Measurements from ENCODE around the gene ANKRD24. TPM values are rescaled to one million over a fixed set of nuclear protein-coding genes. Genes with fewer than 3 reads are reported as not detected.

The ANKRD24 gene
- total and polyA plus RNA-seq, 2 experiments from 2014 or later, result 1.5 to 3.4 TPM

GRCh38 chr19:4196009-4196408 is 13.5 kb downstream of the ANKRD24 start:
- no peaks in the 10 kb centered on the region for H3K9me3 ChIP-seq (ENCODE audit: low read depth)
- no peak overlapping the region for H3K27ac ChIP-seq
- no peaks in the 10 kb centered on the region for H3K79me2 ChIP-seq
- TF ChIP-seq CTCF (IDR thresholded peaks at IDR 0.05; ENCODE audit: poor library complexity) (no peak), EZH2phosphoT487 (IDR thresholded peaks at IDR 0.05; ENCODE audit: low read depth, severe bottlenecking, unreplicated experiment) (no peak), EZH2 (IDR thresholded peaks at IDR 0.05; ENCODE audit: borderline replicate concordance) (no peak)
- H3K27me3 ChIP-seq, result peaks cover 49% of the 10 kb centered on the region
- H3K4me3 ChIP-seq, result no peak overlapping the region
- WGBS (ENCODE audit: low lambda C conversion rate, missing lambda C conversion rate), result 81% methylated on average over 8 of the region's 8 CpGs
- no peaks in the 10 kb centered on the region for H3K9me2 ChIP-seq (replicated peaks; ENCODE audit: insufficient read depth)
- no peak overlapping the region for H3K4me2 ChIP-seq
- H2AFZ ChIP-seq, result no peak overlapping the region
- no peak for DNase-seq (ENCODE audit: low spot score)
- peaks cover 4% of the 10 kb centered on the region for H3K4me1 ChIP-seq (ENCODE audit: insufficient read depth)
- no peaks in the 10 kb centered on the region for H4K20me1 ChIP-seq (ENCODE audit: insufficient read depth, poor library complexity, severe bottlenecking)
- H3K36me3 ChIP-seq (replicated peaks; ENCODE audit: insufficient read depth, low read depth), result no peaks in the 10 kb centered on the region

GRCh38 chr19:4196587-4197148 is 14.2 kb downstream of the ANKRD24 start:
- TF ChIP-seq EZH2phosphoT487 (IDR thresholded peaks at IDR 0.05; ENCODE audit: low read depth, severe bottlenecking, unreplicated experiment), result no peak
- 84% methylated on average over 22 of the region's 22 CpGs for WGBS (ENCODE audit: low lambda C conversion rate, missing lambda C conversion rate)

GRCh38 chr19:4197228-4197624 is 14.7 kb downstream of the ANKRD24 start:
- Histone ChIP-seq H3K9me3 (ENCODE audit: low read depth) (no peaks in the 10 kb centered on the region), H3K9me2 (replicated peaks; ENCODE audit: insufficient read depth) (no peaks in the 10 kb centered on the region), H3K27me3 (peaks cover 58% of the 10 kb centered on the region), H3K4me3 (no peak overlapping the region), H3K4me2 (no peak overlapping the region), H2AFZ (no peak overlapping the region), H3K36me3 (replicated peaks; ENCODE audit: insufficient read depth, low read depth) (no peaks in the 10 kb centered on the region), H3K27ac (no peak overlapping the region), H3K79me2 (no peaks in the 10 kb centered on the region), H4K20me1 (ENCODE audit: insufficient read depth, poor library complexity, severe bottlenecking) (no peaks in the 10 kb centered on the region), H3K4me1 (ENCODE audit: insufficient read depth) (peaks cover 4% of the 10 kb centered on the region)
- DNase-seq (ENCODE audit: low spot score), result no peak
- 91% methylated on average over 5 of the region's 5 CpGs for WGBS (ENCODE audit: low lambda C conversion rate, missing lambda C conversion rate)
- TF ChIP-seq CTCF (IDR thresholded peaks at IDR 0.05; ENCODE audit: poor library complexity) (no peak), EZH2 (IDR thresholded peaks at IDR 0.05; ENCODE audit: borderline replicate concordance) (no peak), EZH2phosphoT487 (IDR thresholded peaks at IDR 0.05; ENCODE audit: low read depth, severe bottlenecking, unreplicated experiment) (no peak)

More at GRCh38 chr19:4196587-4197148, 14.2 kb downstream of the ANKRD24 start:
- Histone ChIP-seq H3K9me3 (ENCODE audit: low read depth) (no peaks in the 10 kb centered on the region), H2AFZ (no peak overlapping the region), H3K79me2 (no peaks in the 10 kb centered on the region), H3K36me3 (replicated peaks; ENCODE audit: insufficient read depth, low read depth) (no peaks in the 10 kb centered on the region), H3K9me2 (replicated peaks; ENCODE audit: insufficient read depth) (no peaks in the 10 kb centered on the region), H3K27me3 (peaks cover 54% of the 10 kb centered on the region), H3K4me2 (no peak overlapping the region), H3K27ac (no peak overlapping the region), H3K4me3 (no peak overlapping the region), H4K20me1 (ENCODE audit: insufficient read depth, poor library complexity, severe bottlenecking) (no peaks in the 10 kb centered on the region), H3K4me1 (ENCODE audit: insufficient read depth) (peaks cover 4% of the 10 kb centered on the region)
- DNase-seq (ENCODE audit: low spot score), result no peak

- Histone ChIP-seq H2AFZ (no peak overlapping the region), H3K36me3 (replicated peaks; ENCODE audit: insufficient read depth, low read depth) (no peaks in the 10 kb centered on the region), H3K4me3 (no peak overlapping the region), H4K20me1 (ENCODE audit: insufficient read depth, poor library complexity, severe bottlenecking) (no peaks in the 10 kb centered on the region), H3K9me3 (ENCODE audit: low read depth) (no peaks in the 10 kb centered on the region), H3K27ac (no peak overlapping the region), H3K27me3 (peaks cover 58% of the 10 kb centered on the region), H3K79me2 (no peaks in the 10 kb centered on the region), H3K4me1 (ENCODE audit: insufficient read depth) (peaks cover 4% of the 10 kb centered on the region), H3K9me2 (replicated peaks; ENCODE audit: insufficient read depth) (no peaks in the 10 kb centered on the region), H3K4me2 (peak overlapping the region; percentile 69)
- WGBS (ENCODE audit: low lambda C conversion rate, missing lambda C conversion rate), result 29% methylated on average over 47 of the region's 70 CpGs
- TF ChIP-seq EZH2phosphoT487 (IDR thresholded peaks at IDR 0.05; ENCODE audit: low read depth, severe bottlenecking, unreplicated experiment) (no peak), EZH2 (IDR thresholded peaks at IDR 0.05; ENCODE audit: borderline replicate concordance) (peak; percentile 68), CTCF (IDR thresholded peaks at IDR 0.05; ENCODE audit: poor library complexity) (no peak)
- DNase-seq (ENCODE audit: low spot score), result no peak
These were observed 15.4 kb downstream of the ANKRD24 start for GRCh38 chr19:4197625-4198466.

Data from hepatocyte (in vitro differentiated cells).